HepG2 (cell line): Measurements from ENCODE around the gene OCLN. TPM values are rescaled to one million over a fixed set of nuclear protein-coding genes. Genes with fewer than 3 reads are reported as not detected.

Experiments
- ATF4 ChIP-seq, 2 experiments: fragments of 450-650 bp in 1 of 2; sonication (generic) in 1 of 2; formaldehyde crosslinking; IDR thresholded peaks; 2 replicates each; pipeline versions ENCODE4 v1.5.0 to v1.8.0; 2020 to 2022; ENCODE audit warnings: mild to moderate bottlenecking in 1 of 2, missing genetic modification reagents in 1 of 2
- CBX5 ChIP-seq: sonication (generic); formaldehyde crosslinking; IDR thresholded peaks from 2 replicates; pipeline ENCODE4 v1.4.0; 2020; ENCODE audit warnings: missing genetic modification reagents, borderline replicate concordance
- HDAC2 ChIP-seq: sonication (generic); formaldehyde crosslinking; IDR thresholded peaks from 2 replicates; pipeline ENCODE4 v1.4.0; 2020; ENCODE audit warnings: missing genetic modification reagents
- IRF9 ChIP-seq: sonication (generic); formaldehyde crosslinking; IDR thresholded peaks from 2 replicates; pipeline ENCODE4 v1.8.0; 2022; ENCODE audit warnings: missing genetic modification reagents, mild to moderate bottlenecking, borderline replicate concordance
- MAFK ChIP-seq, 2 experiments: IDR thresholded peaks in 1 of 2; conservative IDR thresholded peaks in 1 of 2; 2 replicates each; pipeline ENCODE4 v1.6.1; 2011; ENCODE audit warnings: improper control_type of control experiment in 2 of 2, low read length in 2 of 2
- MXD4 ChIP-seq: IDR thresholded peaks from 2 replicates; pipeline ENCODE4 v1.6.1; 2016; ENCODE audit warnings: mild to moderate bottlenecking, missing biosample characterization, missing genetic modification reagents
- NCOA2 ChIP-seq: sonication (generic); formaldehyde crosslinking; IDR thresholded peaks from 2 replicates; pipeline ENCODE4 v1.8.0; 2022; ENCODE audit warnings: inconsistent platforms
- NR2F6 ChIP-seq, 2 experiments: IDR thresholded peaks; 2 replicates each; pipeline ENCODE4 v1.6.1; 2016; ENCODE audit warnings: antibody characterized with exemption in 1 of 2, mild to moderate bottlenecking in 1 of 2
- SP4 ChIP-seq: sonication (generic); formaldehyde crosslinking; IDR thresholded peaks from 2 replicates; pipeline ENCODE4 v1.8.1; 2023; ENCODE audit warnings: mild to moderate bottlenecking, missing genetic modification reagents
- TOE1 ChIP-seq: sonication (generic); formaldehyde crosslinking; IDR thresholded peaks from 2 replicates; pipeline ENCODE4 v1.4.0; 2020; ENCODE audit warnings: mild to moderate bottlenecking, missing genetic modification reagents
- YEATS4 ChIP-seq: sonication (generic); formaldehyde crosslinking; IDR thresholded peaks from 2 replicates; pipeline ENCODE4 v1.4.0; 2020; ENCODE audit warnings: missing genetic modification reagents, borderline replicate concordance
- ZBTB8A ChIP-seq: sonication (generic); formaldehyde crosslinking; IDR thresholded peaks from 2 replicates; pipeline ENCODE4 v1.4.0; 2020; ENCODE audit warnings: mild to moderate bottlenecking, low read depth, missing genetic modification reagents, borderline replicate concordance
- ZHX1 ChIP-seq: sonication (generic); formaldehyde crosslinking; IDR thresholded peaks from 2 replicates; pipeline ENCODE4 v1.8.1; 2022; ENCODE audit warnings: low read depth, mild to moderate bottlenecking, missing genetic modification reagents
- ZNF10 ChIP-seq: sonication (generic); formaldehyde crosslinking; IDR thresholded peaks from 2 replicates; pipeline ENCODE4 v1.4.0; 2020; ENCODE audit warnings: mild to moderate bottlenecking, low read depth, missing genetic modification reagents, borderline replicate concordance
- ZNF224 ChIP-seq: sonication (generic); formaldehyde crosslinking; IDR thresholded peaks from 2 replicates; pipeline ENCODE4 v1.5.0; 2020; ENCODE audit warnings: mild to moderate bottlenecking, missing genetic modification reagents
- ZNF234 ChIP-seq: sonication (generic); formaldehyde crosslinking; conservative IDR thresholded peaks from 2 replicates; pipeline ENCODE4 v1.5.1; 2020; ENCODE audit warnings: mild to moderate bottlenecking, missing genetic modification reagents
- ZNF589 ChIP-seq: sonication (generic); formaldehyde crosslinking; conservative IDR thresholded peaks from 2 replicates; pipeline ENCODE4 v1.8.0; 2022; ENCODE audit warnings: mild to moderate bottlenecking, moderate library complexity, missing genetic modification reagents
- ZNF7 ChIP-seq: IDR thresholded peaks from 2 replicates; pipeline ENCODE4 v1.6.1; 2016; ENCODE audit warnings: missing biosample characterization, missing genetic modification reagents
- ZNF83 ChIP-seq: sonication (generic); formaldehyde crosslinking; IDR thresholded peaks from 2 replicates; pipeline ENCODE4 v1.4.0; 2020; ENCODE audit warnings: missing genetic modification reagents, mild to moderate bottlenecking, borderline replicate concordance
- polyA plus RNA-seq, 8 experiments: library from polyadenylated mRNA; depleted of rRNA in 3 of 8; stranded (reverse) in 7 of 8; unstranded in 1 of 8; fragments of >200 nt; fragmentation: Illumina TruSeq in 4 of 8; extraction: Trizol in 4 of 8; gene quantifications; 2 replicates each; pipeline versions ENCODE4 v1.2.1 to v1.2.3, GENCODE V29; 2011 to 2016; ENCODE audit warnings: low read depth in 4 of 8, missing spikeins in 1 of 8, mixed read lengths in 1 of 8; ENCODE audit not compliant: insufficient read depth in 1 of 8
- total RNA-seq, 5 experiments: library from RNA; depleted of rRNA; stranded (reverse); fragments of >200 nt; fragmentation: Illumina TruSeq; extraction: Trizol; gene quantifications; 2 replicates each; pipeline ENCODE4 v1.2.3, GENCODE V29; 2016; ENCODE audit warnings: low read depth in 1 of 5
- TF ChIP-seq, protein P1 (sequence below): fragments of 450-650 bp; IDR thresholded peaks from 2 replicates; pipeline ENCODE4 v1.6.1; 2016

OCLN gene
- total and polyA plus RNA-seq, 2 of the 13 experiments (the other 11 are each of a cell fraction or from before 2014, with no cell fraction given) = 24.1 to 34.8 TPM

GRCh38 chr5:69444127-69444754 is 48.3 kb upstream of the OCLN start (continued):
- TF ChIP-seq ATF4 (CRISPR knock-in tag; IDR thresholded peaks at IDR 0.05) (peak in 1 of 2 experiments; percentile 47; a peak in 1 of 4 replicates), SP4 (CRISPR knock-in tag) (no peak), MAFK (conservative IDR thresholded peaks at IDR 0.05 in 1 of 2, IDR thresholded peaks at IDR 0.05 in 1 of 2; ENCODE audit: low read length in 2 of 2) (peak in 1 of 2 experiments; percentile 18; a peak in 1 of 4 replicates), ZNF589 (CRISPR knock-in tag) (no peak), CBX5 (no peak), YEATS4 (CRISPR knock-in tag) (0 out of 2 replicates have a peak, but pooled peaks have one; percentile 24), TOE1 (CRISPR knock-in tag) (no peak), ZBTB8A (no peak), ZHX1 (CRISPR knock-in tag) (peak; percentile 21; the same call in 1 of the 2 replicates), ZNF10 (CRISPR knock-in tag) (no peak), HDAC2 (CRISPR knock-in tag) (peak; percentile 64; the same call in 1 of the 2 replicates), MXD4 (CRISPR knock-in tag) (no peak), ZNF7 (CRISPR knock-in tag) (peak; percentile 99), ZNF234 (CRISPR knock-in tag) (no peak), IRF9 (CRISPR knock-in tag) (no peak), NCOA2 (CRISPR knock-in tag) (peak; percentile 58), ZNF224 (no peak), ZNF83 (CRISPR knock-in tag) (no peak), NR2F6 (IDR thresholded peaks at IDR 0.05) (peak; percentile 66), NR2F6 (CRISPR knock-in tag; IDR thresholded peaks at IDR 0.05) (peak; percentile 44; the same call in 1 of the 2 replicates)
- TF ChIP-seq, protein P1, sequence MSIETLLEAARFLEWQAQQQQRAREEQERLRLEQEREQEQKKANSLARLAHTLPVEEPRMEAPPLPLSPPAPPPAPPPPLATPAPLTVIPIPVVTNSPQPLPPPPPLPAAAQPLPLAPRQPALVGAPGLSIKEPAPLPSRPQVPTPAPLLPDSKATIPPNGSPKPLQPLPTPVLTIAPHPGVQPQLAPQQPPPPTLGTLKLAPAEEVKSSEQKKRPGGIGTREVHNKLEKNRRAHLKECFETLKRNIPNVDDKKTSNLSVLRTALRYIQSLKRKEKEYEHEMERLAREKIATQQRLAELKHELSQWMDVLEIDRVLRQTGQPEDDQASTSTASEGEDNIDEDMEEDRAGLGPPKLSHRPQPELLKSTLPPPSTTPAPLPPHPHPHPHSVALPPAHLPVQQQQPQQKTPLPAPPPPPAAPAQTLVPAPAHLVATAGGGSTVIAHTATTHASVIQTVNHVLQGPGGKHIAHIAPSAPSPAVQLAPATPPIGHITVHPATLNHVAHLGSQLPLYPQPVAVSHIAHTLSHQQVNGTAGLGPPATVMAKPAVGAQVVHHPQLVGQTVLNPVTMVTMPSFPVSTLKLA = peak; percentile 50
